A673 (cell line): ENCODE data around the gene TENM4.

ENCODE experiments used
- EZH2 ChIP-seq: fragments of 200-600 bp; sonication (generic); IDR thresholded peaks from 2 replicates; pipeline ENCODE4 v1.6.1; 2017; ENCODE audit warnings: borderline replicate concordance, low read depth, mild to moderate bottlenecking, mixed read lengths, antibody characterized with exemption, low read length; ENCODE audit not compliant: poor library complexity, severe bottlenecking
- TF ChIP-seq, protein P1 (sequence below): fragments of 300-800, 200-600 bp; sonication (generic); conservative IDR thresholded peaks from 2 replicates; pipeline ENCODE4 v1.5.1; 2017; ENCODE audit warnings: low read depth, mild to moderate bottlenecking, antibody characterized with exemption, low read length, moderate library complexity, mixed read lengths

DNA sequence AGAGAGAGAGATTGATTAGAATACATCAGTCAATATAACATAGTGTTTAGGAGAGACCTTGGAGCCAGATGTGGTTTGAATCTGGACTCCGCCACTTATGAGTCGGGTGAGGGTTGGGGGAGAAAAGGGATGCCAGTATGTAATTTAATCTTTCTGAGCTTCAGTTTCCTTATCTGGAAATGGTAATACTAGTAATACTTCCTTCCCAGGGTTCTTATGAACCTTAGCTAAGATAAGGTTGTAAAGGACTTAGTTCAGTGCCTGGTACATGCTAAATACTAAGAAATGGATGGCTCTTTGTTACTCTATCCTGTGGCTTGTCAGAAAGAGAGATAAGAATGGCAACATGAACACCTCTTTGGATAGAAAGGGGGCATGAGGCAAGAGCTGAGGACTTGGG is 640.1 kb downstream of the TENM4 start:
- TF ChIP-seq, protein P1, sequence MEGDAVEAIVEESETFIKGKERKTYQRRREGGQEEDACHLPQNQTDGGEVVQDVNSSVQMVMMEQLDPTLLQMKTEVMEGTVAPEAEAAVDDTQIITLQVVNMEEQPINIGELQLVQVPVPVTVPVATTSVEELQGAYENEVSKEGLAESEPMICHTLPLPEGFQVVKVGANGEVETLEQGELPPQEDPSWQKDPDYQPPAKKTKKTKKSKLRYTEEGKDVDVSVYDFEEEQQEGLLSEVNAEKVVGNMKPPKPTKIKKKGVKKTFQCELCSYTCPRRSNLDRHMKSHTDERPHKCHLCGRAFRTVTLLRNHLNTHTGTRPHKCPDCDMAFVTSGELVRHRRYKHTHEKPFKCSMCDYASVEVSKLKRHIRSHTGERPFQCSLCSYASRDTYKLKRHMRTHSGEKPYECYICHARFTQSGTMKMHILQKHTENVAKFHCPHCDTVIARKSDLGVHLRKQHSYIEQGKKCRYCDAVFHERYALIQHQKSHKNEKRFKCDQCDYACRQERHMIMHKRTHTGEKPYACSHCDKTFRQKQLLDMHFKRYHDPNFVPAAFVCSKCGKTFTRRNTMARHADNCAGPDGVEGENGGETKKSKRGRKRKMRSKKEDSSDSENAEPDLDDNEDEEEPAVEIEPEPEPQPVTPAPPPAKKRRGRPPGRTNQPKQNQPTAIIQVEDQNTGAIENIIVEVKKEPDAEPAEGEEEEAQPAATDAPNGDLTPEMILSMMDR = no peak
- no peak for TF ChIP-seq EZH2
